GM12865 (cell line): ENCODE measurements around the gene REV1.

ENCODE experiments used
- DNase-seq: peaks from one replicate; pipeline ENCODE4 v3.0.0; 2010; ENCODE audit warnings: low read depth
- H3K4me3 ChIP-seq: 2 replicates; pipeline ENCODE4 v1.5.1; 2011; ENCODE audit warnings: mild to moderate bottlenecking, low read depth, low read length, control low read depth
- TF ChIP-seq, protein P1 (sequence below): IDR thresholded peaks from 2 replicates; pipeline ENCODE4 v1.5.1; 2011; ENCODE audit warnings: low read length, control low read depth, low read depth, inconsistent platforms; ENCODE audit not compliant: insufficient read depth; ENCODE audit errors: missing control alignments

Gene REV1

DNA sequence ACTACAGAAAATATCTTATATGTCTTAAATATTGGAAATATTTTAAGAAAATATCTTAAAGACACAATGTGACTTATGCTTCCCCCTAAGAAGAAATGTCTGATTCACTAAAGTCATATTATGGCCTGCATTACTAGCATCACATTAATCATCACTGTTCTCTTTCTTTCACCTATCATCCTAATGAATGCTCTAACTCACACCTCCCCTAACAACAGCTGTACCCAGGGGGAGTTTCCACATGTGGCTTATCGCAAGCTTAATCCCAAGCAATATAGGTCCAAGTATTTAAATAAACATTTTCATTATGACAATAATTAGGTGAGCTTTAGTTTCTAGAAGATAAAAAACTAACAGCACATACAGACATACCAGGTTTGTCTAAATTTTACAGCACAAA lies 39.6 kb downstream of the REV1 start:
- DNase-seq, result no peak
- TF ChIP-seq, protein P1, sequence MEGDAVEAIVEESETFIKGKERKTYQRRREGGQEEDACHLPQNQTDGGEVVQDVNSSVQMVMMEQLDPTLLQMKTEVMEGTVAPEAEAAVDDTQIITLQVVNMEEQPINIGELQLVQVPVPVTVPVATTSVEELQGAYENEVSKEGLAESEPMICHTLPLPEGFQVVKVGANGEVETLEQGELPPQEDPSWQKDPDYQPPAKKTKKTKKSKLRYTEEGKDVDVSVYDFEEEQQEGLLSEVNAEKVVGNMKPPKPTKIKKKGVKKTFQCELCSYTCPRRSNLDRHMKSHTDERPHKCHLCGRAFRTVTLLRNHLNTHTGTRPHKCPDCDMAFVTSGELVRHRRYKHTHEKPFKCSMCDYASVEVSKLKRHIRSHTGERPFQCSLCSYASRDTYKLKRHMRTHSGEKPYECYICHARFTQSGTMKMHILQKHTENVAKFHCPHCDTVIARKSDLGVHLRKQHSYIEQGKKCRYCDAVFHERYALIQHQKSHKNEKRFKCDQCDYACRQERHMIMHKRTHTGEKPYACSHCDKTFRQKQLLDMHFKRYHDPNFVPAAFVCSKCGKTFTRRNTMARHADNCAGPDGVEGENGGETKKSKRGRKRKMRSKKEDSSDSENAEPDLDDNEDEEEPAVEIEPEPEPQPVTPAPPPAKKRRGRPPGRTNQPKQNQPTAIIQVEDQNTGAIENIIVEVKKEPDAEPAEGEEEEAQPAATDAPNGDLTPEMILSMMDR, result no peak
- H3K4me3 ChIP-seq, result no peak overlapping the region

DNA sequence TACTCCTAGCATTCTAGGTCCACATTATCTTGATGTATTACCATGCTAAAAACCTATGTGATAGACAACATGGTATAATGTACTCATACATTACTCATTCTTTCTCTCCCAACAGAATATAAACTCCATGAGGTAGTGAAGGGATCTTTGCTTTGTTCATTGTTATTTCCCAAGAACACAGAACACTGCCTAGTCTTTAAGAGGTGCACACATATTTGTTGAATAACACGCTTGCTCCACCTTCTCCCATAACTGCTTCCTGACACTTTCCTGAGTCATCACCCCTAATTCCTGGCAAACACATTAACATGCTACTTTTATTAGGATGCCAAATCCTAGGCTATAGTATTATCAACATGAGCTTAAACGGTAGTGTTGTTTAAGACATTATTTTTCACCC lies 41.3 kb downstream of the REV1 start:
- no peak for DNase-seq
- TF ChIP-seq, protein P1, result no peak

GRCh38 chr2:99445065-99445464 lies 44.8 kb downstream of the REV1 start:
- H3K4me3 ChIP-seq, result no peak overlapping the region
- TF ChIP-seq, protein P1, result no peak
- DNase-seq, result no peak

More for the DNA sequence above, 41.3 kb downstream of the REV1 start:
- H3K4me3 ChIP-seq, result no peak overlapping the region

DNA sequence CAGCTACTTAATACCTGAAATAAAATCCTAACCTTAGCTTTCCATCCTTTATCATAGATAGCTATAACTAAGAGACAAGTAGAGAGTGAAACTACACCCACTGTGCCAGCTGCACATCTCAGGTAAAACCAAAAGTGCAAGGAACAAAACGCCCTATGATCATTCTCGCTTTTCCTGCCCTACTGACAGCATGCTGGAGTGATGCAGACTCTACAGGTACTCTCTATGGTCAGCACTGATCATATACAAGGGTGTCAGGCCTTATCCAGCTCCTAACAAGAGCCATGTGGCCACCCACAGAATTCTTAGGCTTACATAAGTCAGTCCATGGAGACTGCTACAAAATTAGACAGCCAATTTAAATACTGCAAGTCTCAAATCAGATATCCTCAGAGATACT lies 45.6 kb downstream of the REV1 start:
- no peak overlapping the region for H3K4me3 ChIP-seq
- TF ChIP-seq, protein P1, result no peak

DNA sequence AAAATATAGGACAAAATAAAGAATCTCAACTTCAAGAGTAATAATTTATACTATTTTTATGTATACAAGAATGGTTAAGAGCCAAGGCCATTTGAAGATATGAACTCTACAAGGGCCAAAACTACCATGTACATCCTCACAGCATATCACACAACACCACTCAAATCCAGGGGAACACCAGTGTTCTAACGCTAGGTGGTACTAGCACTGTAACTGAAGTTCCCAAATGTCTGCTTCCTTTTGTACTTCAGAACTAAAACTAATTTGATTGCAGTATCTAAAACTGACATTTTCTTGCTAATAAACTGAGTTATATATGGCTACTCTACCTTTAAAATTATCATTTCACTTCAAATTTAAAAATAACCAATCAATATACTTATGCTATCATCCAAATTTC lies 47.0 kb downstream of the REV1 start:
- no peak overlapping the region for H3K4me3 ChIP-seq
- TF ChIP-seq, protein P1, result no peak
- DNase-seq, result no peak

More for the DNA sequence above, 45.6 kb downstream of the REV1 start:
- DNase-seq, result peak; percentile 2

DNA sequence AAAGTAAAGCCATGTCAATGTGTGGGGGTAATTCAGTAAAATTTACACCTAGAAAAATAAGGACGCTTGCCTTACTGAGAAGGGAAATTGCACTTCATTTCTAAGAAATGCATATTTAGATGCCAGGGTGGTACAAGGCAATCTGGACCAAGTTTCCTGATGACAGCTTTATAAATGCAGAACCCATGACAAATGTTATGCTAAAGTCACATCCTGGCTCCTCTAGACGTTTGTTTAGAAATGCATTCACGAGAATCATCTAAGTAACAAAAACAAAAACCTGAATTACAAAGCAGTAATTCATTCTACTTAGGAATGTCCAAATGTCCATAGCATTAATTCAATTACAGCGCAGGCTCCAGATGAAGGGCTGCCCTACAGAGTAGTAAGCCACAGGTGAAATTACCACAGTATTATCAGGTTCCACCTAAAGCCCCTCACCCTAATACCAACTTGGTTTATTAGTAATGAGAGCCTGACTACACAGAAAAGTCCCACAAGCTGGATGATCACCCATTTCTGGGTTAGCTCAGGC lies 49.8 kb downstream of the REV1 start:
- TF ChIP-seq, protein P1, result no peak
- no peak for DNase-seq
- H3K4me3 ChIP-seq, result no peak overlapping the region

GRCh38 chr2:99436874-99437273 lies 52.9 kb downstream of the REV1 start:
- H3K4me3 ChIP-seq, result no peak overlapping the region
- DNase-seq, result no peak
- TF ChIP-seq, protein P1, result no peak
